Neural cell (in vitro differentiated cells): ENCODE measurements around the gene FAM163A.

Experiments
- EP300 ChIP-seq: fragments of 450-650 bp; conservative IDR thresholded peaks from 2 replicates; pipeline ENCODE4 v1.6.1; 2014; ENCODE audit warnings: antibody characterized with exemption, mild to moderate bottlenecking, moderate library complexity; ENCODE audit not compliant: poor library complexity, severe bottlenecking
- EZH2 ChIP-seq: fragments of 200-600, 300-800 bp; shearing (Covaris generic), sonication (generic); IDR thresholded peaks from 2 replicates; pipeline ENCODE4 v1.6.1; 2014; ENCODE audit warnings: antibody characterized with exemption, low read length, borderline replicate concordance, mild to moderate bottlenecking; ENCODE audit not compliant: insufficient read depth, poor library complexity, severe bottlenecking
- POLR2AphosphoS5 ChIP-seq: IDR thresholded peaks from 2 replicates; pipeline ENCODE4 v1.6.1; 2012
- RAD21 ChIP-seq: fragments of 450-650 bp; conservative IDR thresholded peaks from 2 replicates; pipeline ENCODE4 v1.6.1; 2014; ENCODE audit warnings: antibody characterized with exemption, mild to moderate bottlenecking, moderate library complexity
- SMC3 ChIP-seq: fragments of 450-650 bp; conservative IDR thresholded peaks from 2 replicates; pipeline ENCODE4 v1.6.1; 2014; ENCODE audit warnings: antibody characterized with exemption, mild to moderate bottlenecking, moderate library complexity; ENCODE audit not compliant: poor library complexity
- TAF1 ChIP-seq: IDR thresholded peaks from 2 replicates; pipeline ENCODE4 v1.6.1; 2012; ENCODE audit warnings: low read depth
- TF ChIP-seq, protein P1 (sequence below): IDR thresholded peaks from 2 replicates; pipeline ENCODE4 v1.6.1; 2012; ENCODE audit warnings: borderline replicate concordance
- TF ChIP-seq, protein P2 (sequence below): fragments of 450-650 bp; IDR thresholded peaks from 2 replicates; pipeline ENCODE4 v1.5.1; 2014; ENCODE audit warnings: antibody characterized with exemption, mild to moderate bottlenecking, moderate library complexity; ENCODE audit not compliant: poor library complexity, severe bottlenecking

DNA sequence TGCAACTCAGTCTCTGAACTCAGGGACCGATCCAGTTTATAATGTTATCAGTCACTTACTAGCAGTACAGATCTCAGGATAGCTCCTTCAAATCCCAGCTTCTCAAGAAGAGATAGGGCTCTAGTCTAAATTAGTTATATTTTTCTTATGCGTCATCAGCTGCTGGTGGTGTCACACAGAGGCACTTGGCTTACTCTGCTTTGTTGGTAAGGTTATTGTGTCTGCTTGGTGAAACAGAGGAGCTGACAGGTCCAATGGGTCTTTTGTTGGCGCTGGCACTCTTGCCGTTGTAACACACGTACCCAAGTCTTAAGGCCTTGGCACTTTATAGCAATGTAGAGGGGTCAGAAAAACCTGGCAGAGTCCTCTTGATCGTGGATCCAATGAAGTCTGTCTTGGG is 122.3 kb downstream of the FAM163A start:
- TF ChIP-seq EP300 (no peak), POLR2AphosphoS5 (no peak), TAF1 (no peak), RAD21 (no peak), EZH2 (no peak), SMC3 (no peak)
- TF ChIP-seq, protein P1, sequence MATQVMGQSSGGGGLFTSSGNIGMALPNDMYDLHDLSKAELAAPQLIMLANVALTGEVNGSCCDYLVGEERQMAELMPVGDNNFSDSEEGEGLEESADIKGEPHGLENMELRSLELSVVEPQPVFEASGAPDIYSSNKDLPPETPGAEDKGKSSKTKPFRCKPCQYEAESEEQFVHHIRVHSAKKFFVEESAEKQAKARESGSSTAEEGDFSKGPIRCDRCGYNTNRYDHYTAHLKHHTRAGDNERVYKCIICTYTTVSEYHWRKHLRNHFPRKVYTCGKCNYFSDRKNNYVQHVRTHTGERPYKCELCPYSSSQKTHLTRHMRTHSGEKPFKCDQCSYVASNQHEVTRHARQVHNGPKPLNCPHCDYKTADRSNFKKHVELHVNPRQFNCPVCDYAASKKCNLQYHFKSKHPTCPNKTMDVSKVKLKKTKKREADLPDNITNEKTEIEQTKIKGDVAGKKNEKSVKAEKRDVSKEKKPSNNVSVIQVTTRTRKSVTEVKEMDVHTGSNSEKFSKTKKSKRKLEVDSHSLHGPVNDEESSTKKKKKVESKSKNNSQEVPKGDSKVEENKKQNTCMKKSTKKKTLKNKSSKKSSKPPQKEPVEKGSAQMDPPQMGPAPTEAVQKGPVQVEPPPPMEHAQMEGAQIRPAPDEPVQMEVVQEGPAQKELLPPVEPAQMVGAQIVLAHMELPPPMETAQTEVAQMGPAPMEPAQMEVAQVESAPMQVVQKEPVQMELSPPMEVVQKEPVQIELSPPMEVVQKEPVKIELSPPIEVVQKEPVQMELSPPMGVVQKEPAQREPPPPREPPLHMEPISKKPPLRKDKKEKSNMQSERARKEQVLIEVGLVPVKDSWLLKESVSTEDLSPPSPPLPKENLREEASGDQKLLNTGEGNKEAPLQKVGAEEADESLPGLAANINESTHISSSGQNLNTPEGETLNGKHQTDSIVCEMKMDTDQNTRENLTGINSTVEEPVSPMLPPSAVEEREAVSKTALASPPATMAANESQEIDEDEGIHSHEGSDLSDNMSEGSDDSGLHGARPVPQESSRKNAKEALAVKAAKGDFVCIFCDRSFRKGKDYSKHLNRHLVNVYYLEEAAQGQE = no peak
- TF ChIP-seq, protein P2, sequence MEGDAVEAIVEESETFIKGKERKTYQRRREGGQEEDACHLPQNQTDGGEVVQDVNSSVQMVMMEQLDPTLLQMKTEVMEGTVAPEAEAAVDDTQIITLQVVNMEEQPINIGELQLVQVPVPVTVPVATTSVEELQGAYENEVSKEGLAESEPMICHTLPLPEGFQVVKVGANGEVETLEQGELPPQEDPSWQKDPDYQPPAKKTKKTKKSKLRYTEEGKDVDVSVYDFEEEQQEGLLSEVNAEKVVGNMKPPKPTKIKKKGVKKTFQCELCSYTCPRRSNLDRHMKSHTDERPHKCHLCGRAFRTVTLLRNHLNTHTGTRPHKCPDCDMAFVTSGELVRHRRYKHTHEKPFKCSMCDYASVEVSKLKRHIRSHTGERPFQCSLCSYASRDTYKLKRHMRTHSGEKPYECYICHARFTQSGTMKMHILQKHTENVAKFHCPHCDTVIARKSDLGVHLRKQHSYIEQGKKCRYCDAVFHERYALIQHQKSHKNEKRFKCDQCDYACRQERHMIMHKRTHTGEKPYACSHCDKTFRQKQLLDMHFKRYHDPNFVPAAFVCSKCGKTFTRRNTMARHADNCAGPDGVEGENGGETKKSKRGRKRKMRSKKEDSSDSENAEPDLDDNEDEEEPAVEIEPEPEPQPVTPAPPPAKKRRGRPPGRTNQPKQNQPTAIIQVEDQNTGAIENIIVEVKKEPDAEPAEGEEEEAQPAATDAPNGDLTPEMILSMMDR = no peak
